HepG2 (cell line): Measurements from ENCODE around the gene GOLGA8A.

Source experiments
- HOXA3 ChIP-seq: sonication (generic); formaldehyde crosslinking; IDR thresholded peaks from 2 replicates; pipeline ENCODE4 v1.5.0; 2020; ENCODE audit warnings: missing genetic modification reagents
- NR2F2 ChIP-seq: IDR thresholded peaks from 2 replicates; pipeline ENCODE4 v1.6.1; 2012; ENCODE audit warnings: low read depth, inconsistent platforms, borderline replicate concordance

DNA sequence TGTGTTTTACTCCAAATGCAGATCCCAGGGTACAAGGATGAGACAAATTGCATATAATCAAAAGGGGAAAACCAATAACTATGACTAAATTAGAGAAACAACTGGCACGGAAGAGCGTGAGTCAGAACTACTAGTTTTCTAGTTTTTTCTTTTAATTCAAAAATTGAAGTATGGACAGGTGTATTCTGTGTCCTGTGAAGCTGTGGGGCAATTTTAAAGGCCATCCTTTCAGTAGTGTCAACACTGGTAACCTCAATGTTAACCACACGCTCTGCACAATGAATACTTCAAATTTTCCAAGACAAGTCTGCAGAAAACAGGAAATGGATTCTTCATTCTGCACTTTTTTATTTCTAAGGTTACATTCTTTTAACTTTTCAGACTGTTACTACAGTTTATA lies 32.5 kb upstream of the GOLGA8A start:
- no peak for TF ChIP-seq NR2F2
- no peak for TF ChIP-seq HOXA3
